H1 (cell line): ENCODE measurements around the gene NR2C2. TPM values are rescaled to one million over a fixed set of nuclear protein-coding genes. Genes with fewer than 3 reads are reported as not detected.

ENCODE experiments used
- BACH1 ChIP-seq: IDR thresholded peaks from 2 replicates; pipeline ENCODE4 v1.6.1; 2012; ENCODE audit warnings: low read length, improper control_type of control experiment
- CEBPB ChIP-seq: IDR thresholded peaks from 2 replicates; pipeline ENCODE4 v1.6.1; 2012; ENCODE audit warnings: low read depth, low read length
- CHD1 ChIP-seq: IDR thresholded peaks from 2 replicates; pipeline ENCODE4 v1.6.1; 2012; ENCODE audit warnings: low read depth, low read length, improper control_type of control experiment
- HDAC6 ChIP-seq: IDR thresholded peaks from one replicate; pipeline ENCODE4 v1.7.1; 2012; ENCODE audit warnings: low read depth, mild to moderate bottlenecking, inconsistent platforms, low read length, moderate library complexity
- JUN ChIP-seq: IDR thresholded peaks from 2 replicates; pipeline ENCODE4 v1.6.1; 2011; ENCODE audit warnings: low read depth, mild to moderate bottlenecking, improper control_type of control experiment, low read length
- RAD21 ChIP-seq, 2 experiments: IDR thresholded peaks in 1 of 2; conservative IDR thresholded peaks in 1 of 2; 2 replicates each; pipeline ENCODE4 v1.6.1; 2011; ENCODE audit warnings: low read depth in 2 of 2, low read length in 2 of 2, improper control_type of control experiment in 1 of 2, inconsistent platforms in 1 of 2, mild to moderate bottlenecking in 1 of 2, moderate library complexity in 1 of 2
- SIN3A ChIP-seq, 2 experiments: IDR thresholded peaks in 1 of 2; conservative IDR thresholded peaks in 1 of 2; 2 replicates each; pipeline ENCODE4 v1.6.1; 2011 to 2012; ENCODE audit warnings: low read length in 2 of 2, improper control_type of control experiment in 1 of 2, low read depth in 1 of 2, mild to moderate bottlenecking in 1 of 2
- SIRT6 ChIP-seq: IDR thresholded peaks from one replicate; pipeline ENCODE4 v1.7.1; 2012; ENCODE audit warnings: low read length, inconsistent platforms
- TAF7 ChIP-seq: optimal IDR thresholded peaks from 2 replicates; pipeline ENCODE3; 2011; ENCODE audit warnings: low read depth, mild to moderate bottlenecking, inconsistent platforms, low read length, moderate library complexity, borderline replicate concordance
- polyA plus RNA-seq, 7 experiments: library from polyadenylated mRNA; depleted of rRNA in 3 of 7; stranded (reverse) in 5 of 7; unstranded in 2 of 7; fragments of >200 nt in 5 of 7; fragments of 200-250 nt in 2 of 7; gene quantifications; 1 replicate in 5 of 7; 2 replicates in 1 of 7; 4 replicates in 1 of 7; pipeline versions ENCODE4 v1.2.1 to v1.2.3, GENCODE V29; 2011 to 2013; ENCODE audit warnings: missing spikeins in 2 of 7, mixed read lengths in 2 of 7
- total RNA-seq: library from RNA; stranded (reverse); fragmentation: NEBNext Ultra II Directional; extraction: Animal tissue kit (Norgen Biotek cat#: 25700); gene quantifications from 2 replicates; pipeline ENCODE4 v1.2.1, GENCODE V29; 2021
- TF ChIP-seq, protein P1 (sequence below): fragments of 300-600 bp; sonication (generic); IDR thresholded peaks from 2 replicates; pipeline ENCODE4 v1.7.1; 2012; ENCODE audit warnings: low read length, moderate library complexity, mild to moderate bottlenecking, inconsistent platforms; ENCODE audit not compliant: insufficient replicate concordance
- TF ChIP-seq, protein P2 (sequence below): IDR thresholded peaks from 2 replicates; pipeline ENCODE4 v1.6.1; 2012; ENCODE audit warnings: inconsistent platforms

NR2C2 gene
- total and polyA plus RNA-seq, 2 of the 8 experiments (the other 6 are each of a cell fraction or from before 2014, with no cell fraction given) = 16.6 to 44.4 TPM

DNA sequence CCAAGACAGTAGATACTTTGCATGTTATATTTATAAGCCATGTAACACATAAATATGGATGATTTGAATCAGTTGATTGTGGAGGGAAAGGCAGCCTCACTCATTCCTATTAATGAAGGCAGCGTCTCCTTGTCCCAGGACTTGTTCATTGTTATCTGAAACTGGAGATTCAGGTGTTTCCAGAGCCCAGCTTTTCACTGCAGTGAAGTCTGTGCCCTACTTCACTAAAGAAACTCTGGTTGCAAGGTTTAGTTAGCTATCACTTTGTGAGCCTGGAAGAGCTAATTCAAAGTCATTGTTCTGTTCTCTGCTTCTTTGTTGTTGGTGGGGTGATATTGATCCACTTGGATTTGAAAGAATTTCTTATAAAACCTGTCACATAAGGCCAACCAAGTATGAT lies 9.8 kb downstream of the NR2C2 start (continued):
- TF ChIP-seq, protein P1, sequence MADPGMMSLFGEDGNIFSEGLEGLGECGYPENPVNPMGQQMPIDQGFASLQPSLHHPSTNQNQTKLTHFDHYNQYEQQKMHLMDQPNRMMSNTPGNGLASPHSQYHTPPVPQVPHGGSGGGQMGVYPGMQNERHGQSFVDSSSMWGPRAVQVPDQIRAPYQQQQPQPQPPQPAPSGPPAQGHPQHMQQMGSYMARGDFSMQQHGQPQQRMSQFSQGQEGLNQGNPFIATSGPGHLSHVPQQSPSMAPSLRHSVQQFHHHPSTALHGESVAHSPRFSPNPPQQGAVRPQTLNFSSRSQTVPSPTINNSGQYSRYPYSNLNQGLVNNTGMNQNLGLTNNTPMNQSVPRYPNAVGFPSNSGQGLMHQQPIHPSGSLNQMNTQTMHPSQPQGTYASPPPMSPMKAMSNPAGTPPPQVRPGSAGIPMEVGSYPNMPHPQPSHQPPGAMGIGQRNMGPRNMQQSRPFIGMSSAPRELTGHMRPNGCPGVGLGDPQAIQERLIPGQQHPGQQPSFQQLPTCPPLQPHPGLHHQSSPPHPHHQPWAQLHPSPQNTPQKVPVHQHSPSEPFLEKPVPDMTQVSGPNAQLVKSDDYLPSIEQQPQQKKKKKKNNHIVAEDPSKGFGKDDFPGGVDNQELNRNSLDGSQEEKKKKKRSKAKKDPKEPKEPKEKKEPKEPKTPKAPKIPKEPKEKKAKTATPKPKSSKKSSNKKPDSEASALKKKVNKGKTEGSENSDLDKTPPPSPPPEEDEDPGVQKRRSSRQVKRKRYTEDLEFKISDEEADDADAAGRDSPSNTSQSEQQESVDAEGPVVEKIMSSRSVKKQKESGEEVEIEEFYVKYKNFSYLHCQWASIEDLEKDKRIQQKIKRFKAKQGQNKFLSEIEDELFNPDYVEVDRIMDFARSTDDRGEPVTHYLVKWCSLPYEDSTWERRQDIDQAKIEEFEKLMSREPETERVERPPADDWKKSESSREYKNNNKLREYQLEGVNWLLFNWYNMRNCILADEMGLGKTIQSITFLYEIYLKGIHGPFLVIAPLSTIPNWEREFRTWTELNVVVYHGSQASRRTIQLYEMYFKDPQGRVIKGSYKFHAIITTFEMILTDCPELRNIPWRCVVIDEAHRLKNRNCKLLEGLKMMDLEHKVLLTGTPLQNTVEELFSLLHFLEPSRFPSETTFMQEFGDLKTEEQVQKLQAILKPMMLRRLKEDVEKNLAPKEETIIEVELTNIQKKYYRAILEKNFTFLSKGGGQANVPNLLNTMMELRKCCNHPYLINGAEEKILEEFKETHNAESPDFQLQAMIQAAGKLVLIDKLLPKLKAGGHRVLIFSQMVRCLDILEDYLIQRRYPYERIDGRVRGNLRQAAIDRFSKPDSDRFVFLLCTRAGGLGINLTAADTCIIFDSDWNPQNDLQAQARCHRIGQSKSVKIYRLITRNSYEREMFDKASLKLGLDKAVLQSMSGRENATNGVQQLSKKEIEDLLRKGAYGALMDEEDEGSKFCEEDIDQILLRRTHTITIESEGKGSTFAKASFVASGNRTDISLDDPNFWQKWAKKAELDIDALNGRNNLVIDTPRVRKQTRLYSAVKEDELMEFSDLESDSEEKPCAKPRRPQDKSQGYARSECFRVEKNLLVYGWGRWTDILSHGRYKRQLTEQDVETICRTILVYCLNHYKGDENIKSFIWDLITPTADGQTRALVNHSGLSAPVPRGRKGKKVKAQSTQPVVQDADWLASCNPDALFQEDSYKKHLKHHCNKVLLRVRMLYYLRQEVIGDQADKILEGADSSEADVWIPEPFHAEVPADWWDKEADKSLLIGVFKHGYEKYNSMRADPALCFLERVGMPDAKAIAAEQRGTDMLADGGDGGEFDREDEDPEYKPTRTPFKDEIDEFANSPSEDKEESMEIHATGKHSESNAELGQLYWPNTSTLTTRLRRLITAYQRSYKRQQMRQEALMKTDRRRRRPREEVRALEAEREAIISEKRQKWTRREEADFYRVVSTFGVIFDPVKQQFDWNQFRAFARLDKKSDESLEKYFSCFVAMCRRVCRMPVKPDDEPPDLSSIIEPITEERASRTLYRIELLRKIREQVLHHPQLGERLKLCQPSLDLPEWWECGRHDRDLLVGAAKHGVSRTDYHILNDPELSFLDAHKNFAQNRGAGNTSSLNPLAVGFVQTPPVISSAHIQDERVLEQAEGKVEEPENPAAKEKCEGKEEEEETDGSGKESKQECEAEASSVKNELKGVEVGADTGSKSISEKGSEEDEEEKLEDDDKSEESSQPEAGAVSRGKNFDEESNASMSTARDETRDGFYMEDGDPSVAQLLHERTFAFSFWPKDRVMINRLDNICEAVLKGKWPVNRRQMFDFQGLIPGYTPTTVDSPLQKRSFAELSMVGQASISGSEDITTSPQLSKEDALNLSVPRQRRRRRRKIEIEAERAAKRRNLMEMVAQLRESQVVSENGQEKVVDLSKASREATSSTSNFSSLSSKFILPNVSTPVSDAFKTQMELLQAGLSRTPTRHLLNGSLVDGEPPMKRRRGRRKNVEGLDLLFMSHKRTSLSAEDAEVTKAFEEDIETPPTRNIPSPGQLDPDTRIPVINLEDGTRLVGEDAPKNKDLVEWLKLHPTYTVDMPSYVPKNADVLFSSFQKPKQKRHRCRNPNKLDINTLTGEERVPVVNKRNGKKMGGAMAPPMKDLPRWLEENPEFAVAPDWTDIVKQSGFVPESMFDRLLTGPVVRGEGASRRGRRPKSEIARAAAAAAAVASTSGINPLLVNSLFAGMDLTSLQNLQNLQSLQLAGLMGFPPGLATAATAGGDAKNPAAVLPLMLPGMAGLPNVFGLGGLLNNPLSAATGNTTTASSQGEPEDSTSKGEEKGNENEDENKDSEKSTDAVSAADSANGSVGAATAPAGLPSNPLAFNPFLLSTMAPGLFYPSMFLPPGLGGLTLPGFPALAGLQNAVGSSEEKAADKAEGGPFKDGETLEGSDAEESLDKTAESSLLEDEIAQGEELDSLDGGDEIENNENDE = no peak
- TF ChIP-seq, protein P2, sequence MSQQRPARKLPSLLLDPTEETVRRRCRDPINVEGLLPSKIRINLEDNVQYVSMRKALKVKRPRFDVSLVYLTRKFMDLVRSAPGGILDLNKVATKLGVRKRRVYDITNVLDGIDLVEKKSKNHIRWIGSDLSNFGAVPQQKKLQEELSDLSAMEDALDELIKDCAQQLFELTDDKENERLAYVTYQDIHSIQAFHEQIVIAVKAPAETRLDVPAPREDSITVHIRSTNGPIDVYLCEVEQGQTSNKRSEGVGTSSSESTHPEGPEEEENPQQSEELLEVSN = no peak
- TF ChIP-seq SIRT6 (no peak), JUN (no peak), HDAC6 (no peak), BACH1 (no peak), RAD21 (IDR thresholded peaks at IDR 0.05 in 1 of 2, conservative IDR thresholded peaks at IDR 0.05 in 1 of 2; ENCODE audit: low read depth in 2 of 2, low read length in 2 of 2) (no peak), CHD1 (no peak), SIN3A (conservative IDR thresholded peaks at IDR 0.05 in 1 of 2, IDR thresholded peaks at IDR 0.05 in 1 of 2; ENCODE audit: low read depth in 1 of 2, low read length in 2 of 2) (no peak), CEBPB (no peak), TAF7 (no peak)
